ENCODE results near the gene PFAS.
A peak's percentile ranks its signal among the peaks of the same experiment; 100 is the strongest.
"Not testable (repeated sequence)": the region's sequence is repeated elsewhere in the genome, so short reads cannot be mapped to it uniquely, and the experiment has no call there.

PFAS gene

DNA sequence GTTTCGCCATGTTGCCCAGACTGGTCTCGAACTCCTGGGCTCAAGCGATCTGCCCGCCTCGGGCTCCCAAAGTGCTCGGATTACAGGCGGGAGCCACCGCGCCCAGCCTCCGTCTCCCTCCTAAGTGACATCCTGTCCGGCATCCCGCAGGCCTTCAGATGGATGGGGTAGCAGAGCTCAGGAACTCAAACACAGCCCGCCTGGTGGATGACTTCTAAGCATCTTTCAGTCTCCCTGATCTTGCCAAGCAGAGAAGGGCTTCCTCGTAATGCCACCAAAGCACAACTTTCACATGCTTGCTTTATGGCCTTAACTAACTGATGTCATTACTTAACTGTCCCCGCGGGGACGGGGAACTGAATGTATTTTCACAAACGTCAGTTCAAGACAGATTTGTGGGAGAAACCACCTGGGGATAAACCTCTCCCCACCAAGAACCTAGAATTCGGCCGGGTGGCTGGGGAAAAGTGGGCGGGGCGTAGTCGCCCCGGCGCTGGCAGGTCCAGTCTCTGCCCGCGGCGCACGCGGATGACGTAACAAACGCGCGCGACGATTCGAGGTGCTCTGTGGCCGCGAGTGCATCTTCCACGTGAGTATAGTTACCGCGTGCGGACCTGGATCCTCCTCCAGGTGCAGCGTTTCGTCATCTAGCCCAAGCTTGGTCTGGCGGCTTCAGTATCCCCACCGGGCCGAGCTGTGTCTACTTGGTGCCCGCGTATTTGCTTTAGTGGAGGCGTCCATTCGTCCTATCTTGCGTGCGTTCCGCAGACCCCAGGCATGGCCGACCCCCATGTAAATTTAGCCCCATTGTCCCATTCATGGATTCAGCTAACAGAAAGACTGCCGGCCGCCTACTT, at the start of gene PFAS:
Gene PFAS, plus strand, starts transcription at position 539 of the 857 bp plus-strand sequence. CDS start 4,649 bp downstream, outside the sequence.
- DNase-seq: peak; percentile 96 to 98

DNA sequence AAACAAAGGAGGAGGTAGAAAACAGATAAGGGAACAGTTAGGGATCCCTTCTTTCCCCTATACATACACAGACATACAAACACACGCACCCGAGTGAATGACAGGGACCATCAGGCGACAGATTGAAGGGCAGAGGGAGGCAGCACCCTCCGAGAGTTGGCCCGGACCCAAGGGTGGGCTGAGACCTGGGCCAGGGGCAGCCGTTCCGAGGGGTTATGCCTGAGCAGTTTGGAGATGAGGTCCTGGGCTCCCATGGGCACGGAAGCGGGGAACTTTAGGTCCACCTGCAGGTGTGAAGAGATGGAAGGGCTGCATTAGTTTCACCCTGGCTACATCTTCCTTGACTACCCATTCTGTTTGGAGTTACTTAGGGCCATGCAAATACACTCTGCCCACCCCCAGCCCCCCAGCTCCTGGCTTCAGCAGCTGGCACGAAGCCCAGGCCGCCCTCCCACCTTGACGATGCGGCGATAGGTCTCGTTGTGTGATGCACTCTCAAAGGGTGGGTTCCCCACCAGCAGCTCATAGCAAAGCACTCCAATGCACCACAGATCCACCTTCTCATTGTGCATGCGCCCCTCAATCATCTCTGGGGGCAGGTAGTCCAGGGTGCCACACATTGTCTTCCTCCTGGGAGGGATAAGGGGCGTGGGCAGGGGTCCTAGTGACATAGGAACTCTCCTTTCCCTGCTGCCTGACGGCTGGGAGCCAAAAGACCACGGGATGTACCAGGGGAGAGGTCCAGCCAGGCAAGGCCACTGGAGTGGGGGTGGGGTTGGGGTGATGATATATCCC, 44.1 kb upstream of the PFAS start:
- DNase-seq: no peak

- no peak for DNase-seq
Observed at GRCh38 chr17:8206536-8206935, 42.6 kb upstream of the PFAS start.

- peak; percentile 85 to 92 for DNase-seq
Observed at GRCh38 chr17:8209907-8210760, 39.0 kb upstream of the PFAS start, which contains the start of gene AURKB. TSS of gene AURKB (minus strand) at chr17:8210575. CDS start at chr17:8210224, 351 bp downstream.

GRCh38 chr17:8210761-8211458, 38.2 kb upstream of the PFAS start:
- no peak for DNase-seq

GRCh38 chr17:8212312-8213180, 36.5 kb upstream of the PFAS start:
- no peak for DNase-seq

- not testable (repeated sequence) for DNase-seq
Observed at GRCh38 chr17:8214000-8214399, 35.1 kb upstream of the PFAS start.

- peak; percentile 87 to 90 for DNase-seq
Observed at GRCh38 chr17:8220783-8221662, 28.1 kb upstream of the PFAS start.

DNA sequence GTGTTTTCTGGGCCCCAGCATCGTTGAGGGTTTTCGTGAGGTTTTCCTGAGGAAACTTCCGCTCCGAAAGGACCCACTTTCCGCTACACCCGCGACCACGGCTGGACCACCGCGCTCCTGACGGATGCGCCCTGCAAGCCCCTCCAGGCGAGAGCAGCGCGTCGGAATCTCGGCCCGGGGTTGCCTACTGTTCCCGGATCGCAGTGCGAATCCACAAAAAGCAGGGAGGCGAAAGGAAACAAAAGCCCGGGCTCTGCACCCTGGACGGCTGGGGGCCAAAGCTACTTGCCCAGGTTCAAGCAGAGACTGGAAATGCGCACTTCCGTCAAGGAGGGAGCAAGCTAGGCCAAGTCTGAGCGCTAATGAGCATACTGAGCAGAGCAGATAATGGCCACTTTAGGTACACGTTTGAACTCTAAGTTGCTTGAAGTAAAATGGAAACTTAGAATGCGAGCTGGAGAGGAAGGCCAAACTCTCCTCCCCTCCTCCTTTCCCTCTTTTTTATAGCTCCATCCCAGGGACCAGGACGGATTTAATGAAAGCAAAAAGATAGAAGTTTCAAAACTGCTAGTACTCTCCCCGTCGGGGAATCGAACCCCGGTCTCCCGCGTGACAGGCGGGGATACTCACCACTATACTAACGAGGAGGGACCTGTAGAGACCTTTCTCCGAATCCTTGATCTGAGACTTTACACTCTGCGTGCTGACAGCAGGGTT, 27.3 kb upstream of the PFAS start:
- peak; percentile 84 for DNase-seq

- no peak for DNase-seq
Observed at GRCh38 chr17:8222380-8222629, 26.8 kb upstream of the PFAS start.

DNA sequence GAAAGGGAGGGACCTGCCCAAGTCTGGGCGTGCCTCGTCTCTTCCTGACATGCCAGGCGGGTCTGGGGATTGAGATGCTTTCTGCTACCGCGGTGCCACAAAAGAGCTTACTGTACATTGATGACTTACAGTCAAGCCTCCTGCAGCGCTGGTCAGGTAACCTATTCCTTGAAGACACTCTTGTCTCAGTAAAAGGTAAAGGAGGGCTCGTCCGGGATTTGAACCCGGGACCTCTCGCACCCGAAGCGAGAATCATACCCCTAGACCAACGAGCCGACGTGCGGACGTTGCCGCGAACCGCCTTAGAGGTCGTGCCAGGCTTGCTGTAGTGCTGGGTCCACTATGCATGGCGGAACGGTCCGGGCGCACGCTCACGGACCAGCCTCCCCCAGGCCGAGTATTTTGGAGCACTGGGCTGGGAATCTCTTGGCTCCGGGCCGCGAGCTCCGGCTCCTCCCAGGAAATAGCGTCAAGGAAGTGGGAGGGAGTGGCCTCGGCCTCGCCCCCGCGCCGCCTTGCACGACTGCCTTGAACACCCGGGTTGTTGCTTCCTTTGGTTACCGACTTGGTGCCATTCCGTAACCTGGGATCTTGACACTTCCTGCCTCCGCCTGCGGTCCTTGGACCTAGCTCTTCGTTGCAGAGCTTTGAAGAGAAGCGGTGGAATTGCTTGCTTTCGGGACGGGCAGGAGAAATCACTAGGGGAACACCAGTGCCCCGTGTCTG, 26.3 kb upstream of the PFAS start:
- peak; percentile 87 to 88 for DNase-seq

GRCh38 chr17:8223356-8224126, 25.5 kb upstream of the PFAS start:
- peak; percentile 44 to 51 for DNase-seq

DNA sequence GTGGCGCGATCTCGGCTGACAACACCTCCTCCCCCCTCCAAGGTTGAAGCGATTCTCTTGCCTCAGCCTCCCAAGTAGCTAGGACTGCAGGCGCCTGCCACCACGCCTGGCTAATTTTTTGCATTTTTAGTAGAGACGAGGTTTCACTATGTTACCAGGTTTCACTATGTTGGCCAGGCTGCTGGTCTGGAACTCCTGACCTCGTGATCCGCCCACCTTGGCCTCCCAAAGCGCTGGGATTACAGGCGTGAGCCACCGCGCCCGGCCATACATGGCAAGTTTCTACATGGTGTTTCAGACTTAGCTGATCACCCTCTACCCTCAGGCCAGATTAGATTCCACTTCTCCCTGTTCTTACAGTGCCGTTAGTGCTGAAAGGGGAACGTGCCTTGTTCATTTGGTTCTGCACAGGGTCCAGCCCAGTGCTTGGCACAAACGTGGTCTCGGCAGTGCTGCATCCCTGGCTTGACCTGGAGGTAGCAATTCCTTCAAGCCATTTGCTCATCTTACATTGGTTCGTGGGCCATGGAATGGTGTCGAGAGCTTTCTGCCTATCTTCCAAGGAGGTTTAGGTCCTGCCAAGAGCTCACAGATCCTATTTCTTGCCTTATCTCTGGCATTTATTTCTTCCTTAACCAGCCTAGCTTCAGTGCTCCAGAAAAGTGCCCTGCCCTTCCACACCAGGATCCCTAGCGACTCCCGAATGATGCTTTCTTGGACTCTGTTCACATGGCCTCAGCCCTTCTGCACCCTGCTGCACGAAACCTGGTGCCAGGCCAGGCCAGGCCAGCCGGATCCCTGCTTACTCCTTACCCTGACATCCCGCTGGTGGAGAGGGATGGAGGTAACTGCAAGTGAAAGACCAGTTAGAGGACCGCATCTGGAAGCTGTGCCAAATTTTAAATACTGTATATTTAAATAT, 23.9 kb upstream of the PFAS start:
- DNase-seq: no peak

GRCh38 chr17:8225813-8226535, 23.1 kb upstream of the PFAS start:
- DNase-seq: peak; percentile 66 to 67

GRCh38 chr17:8226536-8227237, 22.4 kb upstream of the PFAS start:
- peak; percentile 24 to 44 for DNase-seq

DNA sequence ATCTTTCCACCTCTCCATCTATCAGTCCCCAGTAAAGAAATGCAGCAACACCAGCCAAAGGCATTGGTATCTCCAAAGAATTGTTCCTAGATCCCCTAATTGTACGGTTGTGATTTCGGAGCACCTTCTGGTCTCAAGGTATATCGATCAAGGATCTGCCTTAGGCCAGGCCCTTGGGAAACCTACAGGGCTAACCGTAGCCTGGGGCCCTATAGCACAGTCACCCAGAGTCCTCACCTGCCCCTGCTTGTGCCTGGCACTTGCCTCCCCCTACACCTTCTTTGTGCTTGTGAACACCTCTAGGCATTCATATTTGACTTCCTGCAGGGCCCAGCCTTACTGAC, 21.9 kb upstream of the PFAS start:
- no peak for DNase-seq
